Measurements from ENCODE around the gene PPP2R2C. TPM values are rescaled to one million over a fixed set of nuclear protein-coding genes. Genes with fewer than 3 reads are reported as not detected.

The PPP2R2C gene
- total and polyA plus RNA-seq, 2 donors (not counting 1 experiment from before 2014, with no cell fraction given): 0.10 to 0.17 TPM

DNA sequence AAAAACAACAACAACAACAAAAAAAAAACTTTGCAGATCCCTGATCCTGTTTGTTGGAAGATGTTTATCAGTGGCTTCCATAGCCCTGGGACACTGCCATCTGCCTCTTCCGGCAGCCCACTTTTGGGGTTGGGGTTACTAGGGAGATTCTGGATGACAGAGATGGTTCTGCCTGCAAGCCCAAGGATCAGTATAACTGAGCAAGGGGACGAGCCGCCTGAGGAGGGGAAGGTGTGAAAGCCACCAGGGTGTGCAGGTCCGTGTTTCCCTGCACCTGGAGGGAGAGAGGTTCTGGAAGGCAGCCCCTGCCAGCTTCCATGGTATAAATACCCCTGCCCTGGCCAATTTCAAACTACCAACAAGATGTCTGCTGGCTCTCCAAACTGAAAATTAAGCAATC, 41.5 kb downstream of the PPP2R2C start:
- TF ChIP-seq, protein P1, sequence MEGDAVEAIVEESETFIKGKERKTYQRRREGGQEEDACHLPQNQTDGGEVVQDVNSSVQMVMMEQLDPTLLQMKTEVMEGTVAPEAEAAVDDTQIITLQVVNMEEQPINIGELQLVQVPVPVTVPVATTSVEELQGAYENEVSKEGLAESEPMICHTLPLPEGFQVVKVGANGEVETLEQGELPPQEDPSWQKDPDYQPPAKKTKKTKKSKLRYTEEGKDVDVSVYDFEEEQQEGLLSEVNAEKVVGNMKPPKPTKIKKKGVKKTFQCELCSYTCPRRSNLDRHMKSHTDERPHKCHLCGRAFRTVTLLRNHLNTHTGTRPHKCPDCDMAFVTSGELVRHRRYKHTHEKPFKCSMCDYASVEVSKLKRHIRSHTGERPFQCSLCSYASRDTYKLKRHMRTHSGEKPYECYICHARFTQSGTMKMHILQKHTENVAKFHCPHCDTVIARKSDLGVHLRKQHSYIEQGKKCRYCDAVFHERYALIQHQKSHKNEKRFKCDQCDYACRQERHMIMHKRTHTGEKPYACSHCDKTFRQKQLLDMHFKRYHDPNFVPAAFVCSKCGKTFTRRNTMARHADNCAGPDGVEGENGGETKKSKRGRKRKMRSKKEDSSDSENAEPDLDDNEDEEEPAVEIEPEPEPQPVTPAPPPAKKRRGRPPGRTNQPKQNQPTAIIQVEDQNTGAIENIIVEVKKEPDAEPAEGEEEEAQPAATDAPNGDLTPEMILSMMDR (conservative IDR thresholded peaks at IDR 0.05 in 1 of 2, IDR thresholded peaks at IDR 0.05 in 1 of 2; ENCODE audit: low read depth in 1 of 2, low read length in 2 of 2): no peak
- TF ChIP-seq EZH2 (IDR thresholded peaks at IDR 0.05; ENCODE audit: low read length, missing control alignments): no peak
- no peaks in the 10 kb centered on the region for H3K4me1 ChIP-seq (ENCODE audit: control insufficient read depth, extremely low read depth, insufficient read depth, low read length)
- no peak overlapping the region for H3K9ac ChIP-seq (ENCODE audit: insufficient read depth, low read length)
- H3K79me2 ChIP-seq (ENCODE audit: control insufficient read depth, insufficient read depth, low read length): no peaks in the 10 kb centered on the region
- no peaks in the 10 kb centered on the region for H3K9me3 ChIP-seq (ENCODE audit: control insufficient read depth, insufficient read depth, low read depth, low read length)
- no peaks in the 10 kb centered on the region for H3K36me3 ChIP-seq (ENCODE audit: control insufficient read depth, insufficient read depth, low read length)
- no peak for DNase-seq (ENCODE audit: low read depth in 2 of 2)
- H3K27ac ChIP-seq (ENCODE audit: insufficient read depth, low read length): no peak overlapping the region
- H3K4me2 ChIP-seq (ENCODE audit: extremely low read depth, insufficient read depth, low read length): no peak overlapping the region
- H3K4me3 ChIP-seq (replicated peaks in 1 of 4; ENCODE audit: control extremely low read depth in 1 of 4, insufficient read depth in 1 of 4, low read depth in 3 of 4, low read length in 4 of 4): no peak overlapping the region
- H3K27me3 ChIP-seq (ENCODE audit: control insufficient read depth, insufficient read depth, low read length): no peaks in the 10 kb centered on the region
- H2AFZ ChIP-seq (ENCODE audit: low read length): no peak overlapping the region
- H4K20me1 ChIP-seq (ENCODE audit: control insufficient read depth, extremely low read depth, insufficient read depth, low read length): no peaks in the 10 kb centered on the region

DNA sequence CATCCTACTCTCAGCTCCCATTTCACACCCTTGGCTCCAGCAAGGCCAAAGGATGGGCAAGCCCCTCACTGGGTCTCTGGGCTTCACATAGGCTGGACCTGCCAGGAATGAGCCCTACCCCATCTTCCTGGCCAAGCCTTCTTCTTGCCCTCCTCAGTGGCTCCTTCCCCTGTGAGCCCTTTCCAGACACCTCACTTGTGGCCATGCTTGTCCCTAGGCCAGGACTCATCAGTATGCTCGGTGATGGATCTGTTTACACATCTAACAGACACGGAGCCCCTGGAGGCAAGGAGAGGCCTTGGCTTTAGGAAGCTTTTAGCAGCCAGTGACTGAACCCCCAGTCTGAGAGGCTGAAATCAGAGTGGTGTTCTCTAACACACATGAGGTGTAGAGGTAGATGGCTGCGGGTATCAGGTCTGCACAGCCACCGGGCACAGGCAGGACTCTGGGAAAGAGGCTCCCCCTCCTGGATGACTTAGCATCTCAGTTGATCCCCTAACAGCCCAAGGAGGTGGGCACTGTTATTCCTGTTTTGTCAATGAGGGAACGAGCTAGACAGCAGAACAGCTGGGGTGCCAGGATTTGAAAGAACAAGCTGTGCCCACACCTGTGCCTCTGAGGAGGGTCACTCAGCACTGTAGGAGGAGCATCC, 44.8 kb downstream of the PPP2R2C start:
- H3K9ac ChIP-seq (ENCODE audit: insufficient read depth, low read length): no peak overlapping the region
- H4K20me1 ChIP-seq (ENCODE audit: control insufficient read depth, extremely low read depth, insufficient read depth, low read length): no peaks in the 10 kb centered on the region
- H3K9me3 ChIP-seq (ENCODE audit: control insufficient read depth, insufficient read depth, low read depth, low read length): no peaks in the 10 kb centered on the region
- DNase-seq (ENCODE audit: low read depth in 2 of 2): no peak
- H3K27ac ChIP-seq (ENCODE audit: insufficient read depth, low read length): no peak overlapping the region
- no peak overlapping the region for H3K4me3 ChIP-seq (replicated peaks in 1 of 4; ENCODE audit: control extremely low read depth in 1 of 4, insufficient read depth in 1 of 4, low read depth in 3 of 4, low read length in 4 of 4)
- H2AFZ ChIP-seq (ENCODE audit: low read length): no peak overlapping the region
- no peaks in the 10 kb centered on the region for H3K27me3 ChIP-seq (ENCODE audit: control insufficient read depth, insufficient read depth, low read length)
- no peaks in the 10 kb centered on the region for H3K36me3 ChIP-seq (ENCODE audit: control insufficient read depth, insufficient read depth, low read length)
- no peak for TF ChIP-seq EZH2 (IDR thresholded peaks at IDR 0.05; ENCODE audit: low read length, missing control alignments)
- TF ChIP-seq, protein P1 (conservative IDR thresholded peaks at IDR 0.05 in 1 of 2, IDR thresholded peaks at IDR 0.05 in 1 of 2; ENCODE audit: low read depth in 1 of 2, low read length in 2 of 2): no peak
- no peaks in the 10 kb centered on the region for H3K4me1 ChIP-seq (ENCODE audit: control insufficient read depth, extremely low read depth, insufficient read depth, low read length)
- no peak overlapping the region for H3K4me2 ChIP-seq (ENCODE audit: extremely low read depth, insufficient read depth, low read length)
- H3K79me2 ChIP-seq (ENCODE audit: control insufficient read depth, insufficient read depth, low read length): no peaks in the 10 kb centered on the region

DNA sequence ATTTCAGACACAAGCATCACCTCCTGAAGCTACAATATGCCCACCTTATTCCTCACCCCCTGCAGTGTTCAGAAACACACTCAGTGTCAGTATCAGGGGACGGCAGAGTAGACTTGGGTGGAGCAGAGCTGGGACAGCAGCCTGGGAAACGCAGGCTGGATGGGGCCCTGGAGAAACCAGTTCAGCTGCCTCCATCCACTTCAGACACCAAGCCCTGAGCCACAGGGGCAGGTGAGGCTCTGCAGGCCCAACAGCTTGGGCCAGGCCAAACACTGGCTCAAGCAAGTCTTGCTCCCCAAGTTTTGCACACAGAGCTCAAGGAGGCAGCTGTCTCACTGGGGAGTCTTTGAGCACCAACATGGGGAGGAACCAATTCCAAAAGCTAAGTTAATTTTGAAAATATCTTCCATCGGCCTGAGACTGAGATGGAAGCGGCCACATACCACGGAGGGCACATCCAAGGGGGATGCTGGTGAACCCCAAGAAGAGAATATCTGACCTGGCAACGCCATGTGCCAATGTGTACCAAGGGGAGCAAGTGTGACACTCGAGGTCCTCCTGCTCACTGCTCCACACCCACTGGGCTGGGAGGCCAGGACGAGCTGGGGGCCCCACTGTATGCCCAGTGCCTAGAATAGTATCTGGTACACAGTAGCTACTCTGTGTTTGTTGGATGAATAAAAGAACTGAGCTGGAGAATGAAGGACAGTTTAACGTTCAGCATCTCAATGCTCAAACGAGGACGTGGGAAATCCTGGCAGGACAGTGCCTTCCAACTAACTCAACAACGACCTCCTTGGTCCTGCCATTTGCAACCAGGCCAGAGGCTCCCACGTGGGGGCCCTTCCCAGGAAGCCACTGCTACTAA, 45.6 kb downstream of the PPP2R2C start:
- DNase-seq (ENCODE audit: low read depth in 2 of 2): no peak
- Histone ChIP-seq H3K4me3 (replicated peaks in 1 of 4; ENCODE audit: control extremely low read depth in 1 of 4, insufficient read depth in 1 of 4, low read depth in 3 of 4, low read length in 4 of 4) (no peak overlapping the region), H4K20me1 (ENCODE audit: control insufficient read depth, extremely low read depth, insufficient read depth, low read length) (no peaks in the 10 kb centered on the region)

More for the DNA sequence above, 45.6 kb downstream of the PPP2R2C start:
- no peaks in the 10 kb centered on the region for H3K27me3 ChIP-seq (ENCODE audit: control insufficient read depth, insufficient read depth, low read length)
- H3K4me2 ChIP-seq (ENCODE audit: extremely low read depth, insufficient read depth, low read length): no peak overlapping the region
- H3K27ac ChIP-seq (ENCODE audit: insufficient read depth, low read length): no peak overlapping the region
- TF ChIP-seq, protein P1 (conservative IDR thresholded peaks at IDR 0.05 in 1 of 2, IDR thresholded peaks at IDR 0.05 in 1 of 2; ENCODE audit: low read depth in 1 of 2, low read length in 2 of 2): no peak
- TF ChIP-seq EZH2 (IDR thresholded peaks at IDR 0.05; ENCODE audit: low read length, missing control alignments): no peak
- no peak overlapping the region for H3K9ac ChIP-seq (ENCODE audit: insufficient read depth, low read length)
- no peaks in the 10 kb centered on the region for H3K4me1 ChIP-seq (ENCODE audit: control insufficient read depth, extremely low read depth, insufficient read depth, low read length)
- no peaks in the 10 kb centered on the region for H3K36me3 ChIP-seq (ENCODE audit: control insufficient read depth, insufficient read depth, low read length)
- no peaks in the 10 kb centered on the region for H3K9me3 ChIP-seq (ENCODE audit: control insufficient read depth, insufficient read depth, low read depth, low read length)
- no peaks in the 10 kb centered on the region for H3K79me2 ChIP-seq (ENCODE audit: control insufficient read depth, insufficient read depth, low read length)
- no peak overlapping the region for H2AFZ ChIP-seq (ENCODE audit: low read length)
